Right hindlimb (tissue), 1 donor: ENCODE data around the gene CREG1.
A peak's percentile ranks its signal among the peaks of the same experiment; 100 is the strongest.

Experiments
- DNase-seq: peaks from one replicate; pipeline ENCODE4 v3.0.0-alpha.2; 2018

Gene CREG1

DNA sequence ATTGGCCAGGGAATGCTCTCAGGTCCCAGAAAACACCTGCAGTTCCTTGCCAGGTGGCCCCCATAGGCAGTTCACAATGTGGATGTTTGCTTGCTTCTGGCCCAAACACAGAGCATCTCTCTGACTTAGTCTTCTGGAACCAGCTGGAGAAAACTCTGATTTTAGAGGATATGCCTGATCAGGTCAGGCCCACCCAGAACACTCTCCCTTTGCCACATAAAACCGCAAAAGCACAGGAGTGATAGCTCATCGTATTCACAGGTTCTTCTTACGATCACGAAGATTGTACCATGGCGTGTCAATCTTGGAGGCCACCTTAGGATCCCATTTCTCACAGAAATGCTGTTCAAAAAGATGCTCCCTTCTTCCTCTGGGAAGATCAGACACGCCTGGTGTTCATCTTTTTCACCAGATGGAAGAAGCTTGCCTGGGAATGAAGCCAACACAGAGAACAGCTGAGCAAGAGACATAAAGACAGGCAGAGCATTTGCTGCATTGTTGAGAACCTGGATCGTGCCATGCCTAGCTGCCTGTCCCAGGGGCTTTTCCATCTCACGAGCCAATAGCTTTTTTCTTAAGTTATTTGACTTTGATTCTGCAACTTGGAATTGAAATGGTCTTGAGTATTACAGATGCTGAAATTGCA is 23.6 kb downstream of the CREG1 start:
- peak; percentile 70 for DNase-seq

DNA sequence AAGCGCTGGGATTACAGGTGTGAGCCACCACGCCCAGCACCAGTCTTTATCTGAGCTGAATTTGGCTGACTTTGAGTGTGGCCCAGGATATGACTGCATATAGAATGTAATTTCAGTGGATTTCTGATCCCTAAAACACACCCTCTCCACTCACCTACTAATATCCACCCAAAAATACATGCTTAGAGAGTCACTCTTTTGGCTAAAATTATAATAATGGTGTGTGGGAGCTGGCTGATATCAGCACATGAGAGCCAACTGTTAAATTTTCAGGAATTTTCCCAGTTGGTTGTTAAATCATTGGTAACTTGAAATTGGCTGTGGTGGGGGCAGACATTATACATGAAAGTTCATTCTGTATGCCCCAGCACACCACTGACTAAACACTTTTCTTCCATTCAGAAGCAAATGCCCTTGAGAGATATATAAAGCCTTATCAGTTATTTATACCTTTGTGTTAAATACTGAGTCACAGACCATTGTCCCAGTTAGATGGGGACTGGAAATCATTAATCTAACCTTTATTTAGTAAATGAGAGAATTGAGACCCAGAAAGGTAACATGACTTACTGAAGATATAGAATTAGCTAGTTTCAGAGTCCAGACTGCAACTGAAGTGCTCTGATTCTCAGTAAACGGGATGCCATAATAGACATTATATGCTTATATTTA is 25.4 kb downstream of the CREG1 start:
- DNase-seq, result no peak

DNA sequence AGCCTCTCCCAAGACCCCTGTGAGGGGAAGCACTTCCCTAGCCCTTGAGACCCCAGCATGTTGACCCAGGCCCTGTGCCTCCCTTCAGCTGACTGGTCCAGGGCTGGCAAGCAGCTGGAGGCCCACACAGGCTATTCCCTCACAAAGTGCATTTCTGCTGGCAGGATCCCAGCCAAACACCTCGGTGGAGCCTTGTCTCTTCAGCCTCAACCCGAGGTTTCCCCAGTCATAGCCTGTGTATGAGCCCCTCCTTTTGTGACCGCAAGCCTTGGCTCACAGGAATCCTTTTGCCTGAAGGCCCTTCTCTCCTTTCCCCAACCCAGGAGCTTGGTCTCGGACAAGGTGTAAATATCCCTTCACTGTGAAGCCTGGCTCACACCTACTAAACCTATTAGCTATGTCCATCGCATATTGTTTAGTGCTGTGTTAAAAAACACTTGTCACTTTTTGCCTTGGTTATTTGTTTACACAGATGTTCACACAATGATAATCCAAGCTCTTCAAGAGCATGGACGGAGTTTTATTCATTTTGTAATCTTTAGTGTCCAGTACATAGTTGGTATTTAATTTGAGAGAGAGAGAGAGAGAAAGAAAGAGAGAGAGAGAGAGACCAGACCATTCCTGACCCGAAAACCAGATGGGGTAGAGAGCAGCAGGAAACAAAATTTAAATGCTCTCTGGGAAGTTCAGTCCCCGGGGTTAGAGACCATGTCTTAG is 26.7 kb downstream of the CREG1 start:
- no peak for DNase-seq

DNA sequence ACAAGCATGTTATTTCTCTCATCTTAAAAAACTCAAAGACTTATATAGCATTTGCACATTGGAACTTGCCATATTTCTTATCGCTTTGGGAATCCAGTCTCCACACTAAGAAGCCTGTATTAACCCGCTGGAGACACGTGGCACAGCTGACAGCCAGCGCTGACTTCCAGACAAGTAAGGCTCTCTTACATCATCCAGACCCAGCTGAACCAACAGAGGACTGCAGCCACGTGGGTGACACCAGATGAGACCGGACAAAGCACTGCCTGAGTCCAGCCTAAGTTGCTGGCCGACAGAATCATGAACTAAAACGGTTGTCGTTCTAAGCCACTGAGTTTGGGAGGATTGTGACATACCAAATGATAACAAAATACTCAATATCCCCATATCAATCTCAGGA is 28.9 kb downstream of the CREG1 start:
- DNase-seq, result no peak

DNA sequence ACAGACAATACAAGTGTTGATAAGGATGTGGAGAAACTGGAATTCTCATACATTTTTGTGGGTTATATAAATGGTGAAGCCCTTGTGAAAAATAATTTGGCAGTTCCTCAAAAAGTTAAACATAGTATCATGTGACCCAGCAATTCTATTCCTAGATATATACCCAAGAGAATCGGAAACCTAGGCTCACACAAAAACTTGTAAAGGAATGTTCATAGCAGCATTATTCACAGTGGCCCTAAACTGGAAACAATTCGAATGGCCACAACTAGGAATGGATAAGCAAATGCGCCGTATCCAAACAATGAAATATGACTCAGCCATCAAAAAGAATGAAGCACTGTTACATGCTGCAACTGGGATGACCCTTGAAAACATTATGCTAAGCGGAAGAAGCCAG is 31.3 kb downstream of the CREG1 start:
- no peak for DNase-seq

DNA sequence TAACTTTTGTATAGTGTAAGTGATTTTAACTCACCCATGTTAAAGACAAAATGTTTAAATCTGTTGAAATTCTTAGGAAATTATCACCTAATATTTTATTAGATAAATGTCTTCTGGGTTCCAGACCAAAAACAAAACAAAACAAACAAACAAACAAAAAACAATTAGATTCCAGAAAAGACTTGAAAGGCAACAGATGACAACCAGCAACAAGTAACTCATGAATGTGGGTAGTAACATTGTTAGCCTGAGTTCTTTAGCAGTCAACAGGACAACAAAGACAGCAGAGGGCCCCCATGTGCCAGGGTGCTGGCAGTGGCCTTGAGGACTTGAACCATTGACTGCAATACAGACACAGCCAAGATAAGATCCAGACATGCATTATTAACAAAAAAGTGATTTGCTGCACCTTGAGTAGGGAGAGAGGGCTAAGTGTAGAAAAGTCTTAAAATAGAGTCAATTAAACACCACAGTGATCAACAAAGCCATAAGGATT is 32.8 kb downstream of the CREG1 start:
- no peak for DNase-seq

DNA sequence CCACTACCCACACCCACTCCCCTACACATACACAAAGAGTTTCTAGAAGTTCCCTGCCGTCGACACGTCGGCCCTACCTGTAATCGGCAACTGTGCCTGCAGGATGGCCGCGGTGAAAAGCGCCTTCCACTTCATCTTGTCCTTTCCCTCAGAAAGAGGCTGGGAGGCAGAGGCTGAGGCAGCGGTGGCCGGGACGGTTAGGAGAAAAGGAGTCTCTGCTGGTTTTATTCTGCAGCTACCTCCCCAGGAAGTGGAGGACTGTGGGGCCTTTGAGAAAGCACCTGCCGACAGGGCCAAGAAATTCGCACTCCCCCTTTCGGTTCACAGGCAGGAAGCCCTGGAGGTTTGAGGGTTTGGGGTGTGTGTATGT is 35.2 kb downstream of the CREG1 start, which contains the start of gene CD247:
CD247 (minus strand) TSS at position 199 of the 370 bp plus-strand sequence; CDS start at position 135, 64 bp downstream.
- no peak for DNase-seq

DNA sequence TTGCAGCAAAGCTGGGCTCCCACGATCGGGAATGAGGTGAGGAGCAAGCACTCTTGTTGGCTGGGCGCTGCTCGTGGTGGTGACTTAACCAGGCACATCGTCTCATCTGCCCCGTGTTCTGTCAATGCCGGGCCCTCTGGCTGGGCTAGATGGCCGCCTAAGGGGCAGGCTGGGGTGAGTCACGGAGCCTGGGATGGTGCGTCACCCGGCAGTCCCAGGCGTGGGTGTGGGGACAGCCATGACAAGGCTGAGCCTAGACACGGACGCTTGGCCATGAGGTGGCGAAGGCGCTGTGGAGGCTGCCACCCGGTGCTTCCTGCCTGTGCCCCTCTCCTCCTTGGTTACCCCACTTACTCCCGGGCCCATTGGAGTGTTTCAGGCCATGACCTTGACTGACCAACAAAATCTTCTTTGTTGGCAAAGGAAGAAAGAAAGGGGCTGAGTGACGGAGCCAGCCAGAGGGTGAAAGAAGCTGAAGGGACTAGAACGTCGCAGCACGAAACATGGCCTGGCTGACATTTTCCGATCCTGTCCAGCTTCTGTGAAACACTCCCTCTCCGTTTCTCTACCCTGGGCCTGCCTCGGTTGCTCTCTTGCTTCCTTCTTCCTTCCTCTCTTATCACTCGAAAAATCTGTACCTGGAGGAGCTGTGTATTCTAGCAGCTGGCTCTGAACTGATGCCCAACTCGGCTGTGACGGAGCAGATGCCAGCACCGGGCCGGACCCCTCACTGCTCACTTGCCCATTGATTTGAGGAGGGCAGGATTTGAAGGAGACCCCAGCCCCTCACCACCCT is 35.8 kb downstream of the CREG1 start:
- DNase-seq, result no peak

DNA sequence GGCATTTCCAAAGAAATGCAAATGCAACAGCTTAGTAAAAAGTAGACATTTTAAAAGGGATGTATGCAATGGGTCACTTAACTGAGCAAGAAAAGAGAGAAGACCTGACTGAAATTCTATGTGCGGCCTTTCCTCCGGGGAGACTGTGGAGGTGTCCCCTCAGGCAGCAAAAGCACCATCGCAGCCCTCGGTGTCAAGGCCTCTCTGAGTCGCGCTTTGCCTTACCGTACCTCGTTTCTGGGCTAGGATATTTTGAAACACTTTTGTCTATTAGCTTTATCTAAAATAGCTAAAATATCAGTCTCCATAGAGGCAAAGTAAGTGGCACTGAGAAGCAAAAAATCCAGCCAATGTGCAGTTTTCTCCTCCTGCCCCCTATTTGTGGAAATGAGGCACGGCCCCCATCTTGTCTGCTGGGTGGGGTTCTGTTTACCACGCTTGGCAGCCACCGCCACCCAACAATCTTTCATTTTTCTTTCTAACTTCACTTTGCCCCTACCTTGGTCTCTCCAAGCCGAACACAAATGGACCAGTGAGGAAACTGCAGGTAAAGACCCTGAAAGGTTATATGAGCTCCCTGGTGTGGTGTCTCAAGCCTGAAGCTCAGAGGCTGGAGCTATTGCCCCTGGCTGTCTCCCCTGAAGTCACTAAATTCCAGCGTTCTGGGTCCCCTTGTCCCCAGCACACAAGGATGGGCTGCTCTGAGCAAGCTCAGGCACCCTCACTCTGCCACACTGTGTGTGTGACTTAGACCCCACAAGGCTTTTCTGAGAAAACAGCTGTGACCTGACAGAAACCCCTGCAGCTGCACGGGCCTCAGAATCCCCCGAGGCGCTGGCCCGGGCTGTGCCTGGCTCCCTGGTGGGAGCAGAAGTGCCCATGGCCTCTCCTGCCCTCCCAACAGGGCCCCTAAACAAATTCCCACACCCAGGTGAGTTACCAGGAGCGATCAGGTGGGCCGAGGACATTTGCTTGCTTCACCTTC is 36.9 kb downstream of the CREG1 start:
- no peak for DNase-seq

DNA sequence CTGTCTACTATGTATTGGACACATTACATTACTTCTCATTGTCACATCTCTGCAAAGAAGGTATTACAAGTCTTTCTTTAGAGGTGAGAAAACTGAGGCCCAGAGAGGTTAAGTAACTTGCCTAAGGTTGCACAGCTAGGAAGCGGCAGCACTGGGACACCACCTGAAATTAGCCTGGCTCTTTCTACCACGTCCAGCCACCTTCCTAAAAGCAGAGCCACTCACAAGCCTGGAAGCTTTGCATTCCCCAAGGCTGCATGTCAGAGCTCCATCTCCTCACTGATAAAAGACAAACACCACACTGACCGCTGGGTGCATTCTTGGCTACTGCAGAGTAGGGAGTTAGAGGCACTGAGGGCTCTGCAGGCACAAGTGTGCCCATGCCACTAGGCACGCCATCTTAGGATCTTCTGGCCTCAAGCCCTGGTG is 37.7 kb downstream of the CREG1 start:
- no peak for DNase-seq

DNA sequence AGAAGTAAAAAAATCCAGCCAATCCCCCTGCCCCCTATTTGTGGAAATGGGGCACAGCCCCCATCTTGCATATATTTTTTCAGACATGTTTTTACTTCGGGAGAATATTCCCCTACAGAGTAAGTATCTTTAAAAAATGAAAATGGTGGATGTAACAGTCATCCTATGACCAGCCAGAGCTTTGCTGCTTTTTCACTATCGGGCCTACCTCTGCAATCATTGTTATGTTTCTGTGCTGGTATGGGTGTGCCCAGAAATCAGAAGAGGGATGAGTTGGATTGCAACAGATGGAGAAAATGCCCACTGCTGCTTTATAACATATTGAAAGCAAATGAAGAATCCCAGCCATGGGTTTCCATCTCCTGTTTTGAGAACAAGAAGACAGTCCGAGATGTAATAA is 38.1 kb downstream of the CREG1 start:
- DNase-seq, result no peak

DNA sequence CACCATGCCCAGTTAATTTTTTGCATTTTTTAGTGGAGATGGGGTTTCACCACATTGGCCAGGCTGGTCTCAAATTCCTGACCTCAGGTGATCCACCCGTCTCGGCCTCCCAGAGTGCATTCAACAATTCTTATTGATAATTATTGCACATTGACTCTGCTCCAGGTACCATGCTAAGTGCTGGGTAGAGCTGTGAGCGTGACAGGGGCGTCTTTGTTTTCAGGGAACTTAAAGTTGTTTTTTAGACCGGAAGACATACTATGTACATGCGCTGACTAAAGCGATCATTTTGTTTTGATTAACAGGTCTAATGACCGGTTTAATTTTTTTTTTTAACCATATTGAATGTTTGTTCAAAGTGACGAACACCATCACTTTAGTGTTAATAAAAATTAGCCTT is 39.3 kb downstream of the CREG1 start:
- no peak for DNase-seq

DNA sequence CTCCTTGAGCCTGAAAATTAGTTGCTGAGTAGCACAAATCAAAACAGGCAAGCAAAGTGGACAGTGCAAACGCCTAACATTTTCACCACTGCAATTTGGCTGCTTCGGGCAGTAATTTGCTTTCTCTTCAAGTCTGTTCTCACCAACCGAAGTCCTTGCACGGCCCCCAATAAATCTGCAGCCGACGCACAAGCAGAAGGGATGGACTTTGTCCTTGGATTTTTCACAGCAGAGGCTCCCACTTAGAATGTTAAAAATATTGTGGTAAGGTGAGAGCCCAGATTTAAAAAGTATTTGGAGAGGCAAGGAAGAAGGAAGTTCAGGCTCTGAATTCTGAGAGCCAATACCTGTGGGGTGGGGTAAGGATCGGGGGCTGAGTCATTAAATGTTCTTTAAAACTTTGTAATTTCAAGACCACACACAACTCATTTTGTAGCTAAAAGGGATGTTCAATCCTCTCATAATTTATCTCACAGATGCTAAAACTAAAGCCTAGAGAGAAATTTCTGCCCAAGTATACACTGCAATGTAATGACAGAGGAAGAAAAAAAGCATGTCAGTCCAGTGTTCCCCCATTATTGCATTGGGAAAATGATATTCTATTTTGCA is 41.4 kb downstream of the CREG1 start:
- no peak for DNase-seq

DNA sequence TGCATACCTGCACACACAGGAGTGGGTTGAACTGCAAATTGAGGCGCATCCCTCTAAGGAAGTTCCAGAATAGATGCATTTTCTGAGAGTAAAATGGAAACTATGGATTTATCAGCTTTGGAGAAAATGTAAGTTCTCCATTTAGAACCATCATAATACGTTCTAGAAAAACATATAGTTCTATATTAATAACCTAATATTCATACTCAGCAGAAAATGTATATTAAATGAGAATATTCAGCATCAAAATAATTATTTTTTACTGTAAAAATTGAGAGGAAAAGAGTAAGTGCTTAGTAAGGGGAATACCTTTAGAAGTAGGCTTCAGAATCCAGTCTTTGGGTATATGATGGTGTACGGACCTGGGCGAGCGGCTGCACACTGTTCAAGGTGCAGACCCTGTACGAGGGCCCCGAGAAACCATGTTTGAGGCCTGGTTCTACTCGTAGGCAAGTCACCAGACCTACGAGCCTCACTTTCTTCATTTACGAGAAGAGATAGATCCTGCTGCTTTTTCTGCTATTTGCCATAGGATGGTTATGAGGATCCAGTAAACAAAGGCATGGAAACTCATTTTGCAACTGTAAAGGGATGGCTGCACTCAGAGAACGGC is 42.1 kb downstream of the CREG1 start:
- DNase-seq, result no peak

DNA sequence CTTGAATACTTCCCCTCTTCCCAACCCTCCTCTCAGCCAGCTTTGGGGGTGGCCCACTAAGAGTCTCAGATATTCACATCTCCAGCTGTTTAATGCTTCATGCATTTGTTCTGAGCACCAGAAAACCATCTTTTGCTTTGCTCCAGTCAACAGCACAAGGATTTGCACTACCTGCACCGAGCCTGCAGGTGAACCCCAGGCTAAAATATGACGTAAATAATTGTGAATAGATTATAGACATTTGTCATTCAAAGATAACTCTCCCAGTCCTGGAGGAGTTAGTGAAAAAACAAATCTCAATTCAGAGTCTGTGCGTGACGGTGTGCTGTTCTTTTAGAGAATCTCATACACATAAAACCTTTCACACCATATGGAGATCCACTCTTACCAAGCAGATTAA is 42.7 kb downstream of the CREG1 start:
- no peak for DNase-seq

DNA sequence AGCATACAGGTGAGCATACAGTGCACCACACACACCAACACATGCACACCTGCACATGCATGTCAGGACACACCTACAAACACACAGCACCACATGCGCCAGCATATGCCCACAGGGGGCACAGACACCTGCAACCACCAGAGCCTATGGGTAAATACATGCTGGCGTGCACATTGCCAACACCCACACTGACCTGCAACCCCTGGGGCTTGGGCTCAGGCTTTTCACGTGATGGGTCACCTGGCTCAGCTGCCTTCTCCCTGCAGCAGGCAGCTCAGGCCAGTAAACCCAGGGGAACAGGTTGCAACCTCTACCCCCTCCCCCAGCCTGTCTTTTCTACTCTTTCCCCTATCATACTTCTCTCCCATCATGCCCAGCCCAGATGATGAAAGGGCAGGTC is 43.3 kb downstream of the CREG1 start:
- DNase-seq, result no peak

DNA sequence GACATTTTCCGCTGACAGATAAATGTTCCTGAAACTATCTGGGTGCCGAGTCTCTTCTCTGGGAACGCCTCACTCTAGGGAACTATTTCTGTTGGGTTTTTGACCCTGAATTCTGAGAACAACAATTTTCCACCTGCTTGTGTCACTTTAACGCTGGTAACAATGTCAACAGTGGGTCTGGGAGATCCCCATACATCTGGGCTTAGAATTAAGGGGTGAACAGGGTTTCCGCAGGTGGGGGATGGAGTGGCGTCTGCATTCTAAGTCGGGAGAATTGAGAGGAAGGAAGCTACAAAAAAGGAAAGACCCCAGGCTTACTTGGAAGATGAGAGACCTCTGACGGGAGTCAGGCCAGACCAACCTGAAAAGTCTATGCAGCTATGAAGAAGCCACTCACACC is 44.0 kb downstream of the CREG1 start:
- no peak for DNase-seq

DNA sequence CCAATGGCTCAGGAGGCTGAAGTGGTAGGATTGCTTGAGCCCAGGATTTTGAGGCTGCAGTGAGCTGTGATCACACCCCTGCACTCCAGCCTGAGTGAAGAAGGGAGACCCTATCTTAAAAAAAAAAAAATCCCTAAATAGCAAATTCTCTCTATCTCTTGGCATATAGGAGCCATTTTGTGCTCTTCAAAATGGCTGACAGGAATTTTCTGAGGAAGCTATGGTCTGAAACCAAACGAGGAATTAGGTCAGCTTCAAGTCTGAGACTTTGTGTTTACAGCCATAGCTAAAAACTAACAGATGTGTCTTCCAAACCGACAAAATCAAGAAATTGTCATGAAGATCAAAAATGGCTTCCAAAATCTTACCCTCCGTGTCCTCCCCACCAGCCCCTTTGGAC is 45.8 kb downstream of the CREG1 start:
- no peak for DNase-seq

DNA sequence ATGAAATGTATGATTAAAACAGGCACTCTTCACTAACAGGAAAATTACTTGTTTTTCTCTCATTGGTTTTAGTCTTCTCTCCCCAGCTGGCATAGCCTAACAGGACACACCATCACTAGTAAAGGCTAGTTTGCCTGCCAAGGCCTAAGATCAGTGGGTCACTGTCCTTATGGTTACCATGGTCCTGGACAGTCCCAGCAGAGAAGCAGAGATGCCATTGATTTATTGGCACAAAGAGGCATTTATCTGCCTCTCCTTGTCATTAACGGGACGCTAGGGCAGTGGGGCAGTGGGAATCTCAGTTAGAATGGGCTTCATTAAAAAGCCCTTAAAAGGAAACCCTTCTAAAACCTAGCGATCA is 49.1 kb downstream of the CREG1 start:
- DNase-seq, result no peak

DNA sequence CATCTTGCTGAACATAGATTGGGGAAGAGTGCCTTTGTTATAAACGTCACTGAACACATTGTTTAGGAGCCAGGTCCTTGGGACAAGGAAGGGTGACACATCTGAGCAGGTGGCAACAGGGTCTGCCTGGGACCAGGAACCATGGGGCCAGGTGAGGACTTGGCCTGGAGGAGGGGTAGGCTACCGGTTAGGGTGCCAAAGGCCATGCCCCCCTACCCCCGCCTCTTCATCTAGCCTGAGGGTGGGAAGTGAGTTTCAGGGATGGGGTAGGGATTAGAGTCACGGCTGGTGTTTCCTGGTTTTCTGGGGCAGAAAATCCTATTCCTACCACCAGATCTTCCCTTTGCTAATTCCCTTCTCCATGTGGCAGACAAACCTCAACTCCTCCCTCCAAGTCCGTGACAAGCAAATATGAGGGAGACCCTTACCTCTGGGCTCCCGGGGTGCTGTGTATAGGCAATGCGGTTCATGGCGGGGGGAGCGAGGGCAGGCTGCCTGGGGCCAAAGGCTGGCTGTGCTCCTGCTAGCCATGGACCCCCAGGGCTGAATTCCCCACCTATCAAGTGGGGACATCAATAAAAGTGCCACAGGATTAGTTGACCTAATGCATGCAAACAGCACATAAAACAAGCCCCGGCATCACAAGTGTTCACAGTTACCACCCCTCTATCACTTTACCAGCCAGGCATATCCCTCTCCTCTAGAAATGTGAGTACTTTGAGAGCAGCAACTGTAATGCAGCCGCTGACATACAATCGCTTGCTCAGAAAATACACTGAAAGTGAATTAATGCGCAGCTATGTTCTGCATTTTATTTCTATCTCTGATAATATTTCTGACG is 49.7 kb downstream of the CREG1 start:
- no peak for DNase-seq
